ENCODE data around the gene L2HGDH.
A peak's percentile ranks its signal among the peaks of the same experiment; 100 is the strongest.
"Not testable (repeated sequence)": the region's sequence is repeated elsewhere in the genome, so short reads cannot be mapped to it uniquely, and the experiment has no call there.

L2HGDH gene

DNA sequence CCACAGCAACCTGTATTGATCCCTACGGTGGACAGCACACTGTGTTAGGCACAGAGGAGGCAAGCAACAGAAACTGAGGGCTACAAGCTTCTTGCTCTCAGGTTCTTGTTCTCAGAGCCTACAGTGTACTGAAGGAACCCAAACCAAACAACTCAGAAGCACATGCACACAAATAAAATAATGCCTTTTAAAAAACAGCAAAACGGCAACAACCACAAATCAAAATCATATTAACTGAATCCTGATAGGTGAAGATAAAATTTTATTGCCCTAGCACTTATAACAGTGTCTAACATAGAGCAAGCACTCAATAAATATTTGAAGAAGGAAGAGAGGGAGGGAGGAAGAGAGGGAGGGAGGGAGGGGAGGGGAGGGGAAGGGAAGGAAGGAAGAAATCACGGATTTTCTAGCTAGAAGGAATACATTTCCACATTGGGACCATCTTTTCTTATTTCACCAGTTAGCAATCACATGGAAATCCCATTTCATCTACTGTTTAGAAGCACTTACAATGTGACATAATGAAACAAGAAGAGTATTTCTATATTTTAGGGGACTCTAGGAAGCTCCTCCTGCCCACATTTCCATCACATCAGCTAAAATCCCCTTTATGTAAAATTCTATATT, 27.3 kb upstream of the L2HGDH start:
- DNase-seq, result no peak

DNA sequence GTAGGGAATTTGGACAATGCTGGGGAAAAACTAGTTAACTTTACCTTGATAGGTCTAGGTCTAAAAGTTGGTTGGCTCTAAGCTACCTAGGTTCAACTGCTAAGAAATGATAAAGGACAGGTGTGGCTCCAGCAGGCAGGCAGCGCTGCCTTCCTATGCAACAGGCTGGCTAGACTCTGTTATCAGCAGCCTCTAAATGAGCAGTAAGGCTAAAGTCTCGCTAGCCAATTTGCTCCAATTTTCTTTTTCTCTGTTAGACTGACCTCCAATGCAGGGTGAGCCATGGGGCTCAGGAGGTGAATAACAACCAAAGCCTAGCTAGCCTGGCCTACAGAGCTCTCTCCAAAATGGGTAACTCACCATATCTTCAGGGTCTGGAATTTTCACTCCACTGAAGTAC, 26.6 kb upstream of the L2HGDH start:
- no peak for DNase-seq

DNA sequence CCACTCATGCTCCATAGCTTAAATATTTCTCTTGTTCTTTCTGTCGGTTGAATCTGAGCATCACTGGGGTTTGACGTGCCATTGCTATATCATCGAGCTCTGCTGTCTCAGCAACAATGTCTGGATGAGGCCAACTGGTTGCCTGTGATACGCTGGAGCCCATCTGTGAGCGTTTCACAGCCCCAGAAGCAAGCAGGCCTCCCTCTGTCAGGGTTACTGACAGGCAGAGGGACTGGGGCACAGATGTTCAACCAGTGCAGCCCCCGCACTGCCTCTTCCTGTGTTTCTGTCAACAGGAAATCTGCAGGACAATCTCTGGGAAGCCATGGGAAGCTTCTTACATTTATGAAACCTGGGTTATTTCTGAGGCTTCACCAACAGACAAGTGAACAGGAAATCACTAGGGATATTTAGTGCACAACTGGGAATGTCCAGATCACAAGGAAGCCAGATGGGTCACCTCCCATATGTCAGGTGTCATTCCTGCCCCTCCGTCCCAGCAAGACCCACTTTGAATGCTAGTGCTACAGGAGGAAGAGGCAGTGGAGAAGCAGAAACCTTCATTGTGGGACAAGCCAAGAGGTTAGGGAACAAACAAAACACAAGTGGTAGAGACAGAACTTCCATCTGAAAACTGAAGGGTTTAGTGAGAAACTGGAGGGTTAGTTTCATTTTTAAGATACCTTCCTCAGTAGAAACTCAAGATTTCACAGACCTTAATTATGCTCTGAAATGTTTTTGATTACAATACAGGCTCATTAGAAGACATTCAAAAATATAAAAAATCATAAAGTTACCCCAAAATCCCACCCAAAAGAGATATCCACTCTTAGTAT, 24.2 kb upstream of the L2HGDH start:
- peak; percentile 67 for DNase-seq

DNA sequence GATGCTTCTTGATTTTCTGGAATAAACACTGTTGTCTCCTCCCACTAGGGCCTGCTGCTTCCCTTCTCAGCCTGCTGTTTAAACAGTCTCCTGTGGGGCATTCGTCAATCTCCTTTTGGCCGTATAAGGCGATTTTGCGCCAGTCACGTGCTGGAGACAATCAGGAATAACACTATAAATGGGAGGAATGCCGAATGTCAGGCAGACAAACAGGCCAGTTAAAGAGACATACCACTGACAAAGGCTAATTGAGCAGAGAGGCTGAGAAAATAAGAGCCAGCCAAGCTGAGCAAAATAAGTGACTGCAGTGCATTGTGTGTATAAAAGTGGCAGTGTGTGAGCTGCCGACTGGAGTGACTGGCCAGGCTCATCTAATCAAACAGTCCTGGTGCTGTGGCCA, 23.4 kb upstream of the L2HGDH start:
- DNase-seq, result peak; percentile 81

DNA sequence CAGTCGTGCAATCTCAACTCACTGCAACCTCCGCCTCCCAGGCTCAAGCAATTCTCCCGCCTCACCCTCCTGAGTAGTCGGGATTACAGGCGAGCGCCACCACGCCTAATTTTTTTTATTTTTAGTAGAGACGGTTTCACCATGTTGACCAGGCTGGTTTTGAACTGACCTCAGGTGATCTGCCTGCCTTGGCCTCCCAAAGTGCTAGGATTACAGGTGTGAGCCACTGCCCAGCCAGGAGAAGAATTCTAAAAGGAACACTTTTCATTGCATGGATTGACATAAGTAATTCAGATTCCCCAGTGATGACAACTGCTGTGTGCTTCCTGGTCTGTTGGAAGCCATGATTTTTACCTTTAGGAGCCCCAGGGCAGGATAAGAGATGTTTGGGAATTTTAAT, 22.2 kb upstream of the L2HGDH start:
- DNase-seq, result no peak

DNA sequence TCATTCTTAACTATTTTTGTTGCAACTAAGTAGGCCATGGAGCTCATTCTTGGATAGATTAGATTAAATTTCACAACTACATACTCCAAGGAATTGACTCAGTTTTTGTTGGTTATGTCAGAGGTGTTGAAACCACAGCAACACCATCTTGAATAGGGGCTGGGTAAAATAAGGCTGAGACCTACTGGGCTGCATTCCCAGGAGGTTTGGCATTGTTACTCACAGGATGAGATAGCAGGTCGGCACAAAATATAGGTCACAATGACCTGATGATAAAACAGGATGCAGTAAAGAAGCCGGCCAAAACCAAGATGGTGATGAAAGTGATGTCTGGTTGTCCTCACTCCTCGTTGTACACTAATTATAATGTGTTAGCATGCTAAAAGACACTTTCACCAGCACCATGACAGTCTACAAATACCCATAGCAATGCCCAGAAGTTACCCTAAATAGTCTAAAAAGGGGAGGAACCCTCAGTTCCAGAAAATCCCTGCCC, 21.0 kb upstream of the L2HGDH start:
- DNase-seq, result no peak

DNA sequence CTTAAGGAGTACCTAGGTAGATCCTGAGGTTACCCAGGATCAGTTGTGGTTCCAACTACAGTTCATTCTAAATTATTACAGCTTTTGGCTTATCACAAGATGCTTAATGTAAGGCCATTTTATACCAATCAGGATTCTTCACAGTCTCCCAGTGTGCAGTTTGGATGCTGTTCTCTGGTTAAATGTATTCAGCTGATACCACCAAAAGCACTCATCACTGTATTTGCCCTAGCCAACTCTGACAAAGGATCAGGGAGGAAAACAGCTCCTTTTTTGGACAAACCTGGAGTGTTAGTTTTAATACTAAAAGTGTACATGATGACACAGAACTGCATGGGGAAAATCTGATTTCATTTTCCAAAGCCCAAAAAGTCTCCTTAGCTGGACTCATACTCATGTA, 19.6 kb upstream of the L2HGDH start:
- no peak for DNase-seq

DNA sequence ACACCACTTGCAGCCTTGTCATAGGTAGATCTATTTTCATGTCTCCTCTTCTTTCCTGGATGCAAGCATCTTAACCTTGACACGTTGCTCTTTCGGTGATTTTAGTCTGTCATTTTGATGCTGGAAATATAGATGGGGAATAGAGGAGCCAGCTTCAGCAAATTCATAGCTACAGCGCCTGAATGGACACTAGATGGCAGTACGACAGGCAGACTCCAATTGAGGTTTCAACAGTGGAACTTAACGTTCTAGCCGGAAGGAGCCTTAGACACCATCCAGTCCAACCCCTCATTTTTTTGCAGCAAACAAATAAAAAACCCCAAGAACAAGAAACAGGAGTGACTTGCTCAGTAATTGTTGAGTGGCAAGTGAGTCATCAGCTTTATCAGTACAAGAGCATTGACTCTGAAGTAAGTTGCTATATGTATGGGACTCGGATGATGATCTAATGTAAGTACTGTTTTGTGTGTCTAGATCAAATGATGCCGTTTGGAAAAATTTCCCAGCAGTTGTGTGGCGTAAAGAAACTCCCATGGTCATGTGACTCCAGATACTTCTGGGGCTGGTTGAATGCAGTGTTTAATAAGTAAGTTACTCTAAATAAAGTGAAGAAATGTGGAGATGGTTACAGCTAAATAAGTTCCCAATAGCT, 9.1 kb upstream of the L2HGDH start:
- DNase-seq, result peak; percentile 76

DNA sequence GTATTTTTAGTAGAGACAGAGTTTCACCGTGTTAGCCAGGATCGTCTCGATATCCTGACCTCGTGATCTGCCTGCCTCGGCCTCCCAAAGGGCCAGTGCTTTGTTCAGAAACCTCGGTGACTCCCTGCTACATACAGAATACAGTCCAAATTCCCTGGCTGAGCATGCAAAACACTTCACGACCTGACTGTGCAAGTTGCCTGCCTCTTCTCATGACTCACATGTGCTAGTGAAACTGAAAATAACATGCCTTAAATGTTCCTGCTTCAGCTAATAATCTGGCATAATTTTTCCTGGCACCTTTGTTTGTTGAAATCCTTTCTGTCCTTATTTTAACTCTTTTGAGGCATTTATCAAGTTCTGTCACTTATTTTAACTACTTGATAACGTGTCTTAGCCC, 8.3 kb upstream of the L2HGDH start:
- DNase-seq, result no peak

DNA sequence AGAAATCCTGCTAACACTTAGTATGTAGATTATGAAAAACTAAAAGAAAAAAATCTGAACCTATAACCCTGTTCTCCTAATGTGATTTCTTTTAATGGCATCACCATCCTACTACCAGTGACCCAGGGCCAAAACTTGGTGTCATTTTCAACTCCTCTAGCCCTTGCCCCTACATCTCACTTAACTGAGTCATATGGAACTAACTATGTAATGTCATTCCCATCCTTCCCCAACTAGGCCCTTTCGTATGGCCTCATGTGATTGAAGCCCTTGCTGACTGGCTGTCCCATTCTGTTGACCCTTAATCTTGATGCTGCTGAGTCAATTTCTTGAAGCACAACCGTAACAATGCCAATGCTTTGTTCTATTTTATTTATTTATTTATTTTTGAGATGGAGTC, 7.7 kb upstream of the L2HGDH start:
- no peak for DNase-seq

DNA sequence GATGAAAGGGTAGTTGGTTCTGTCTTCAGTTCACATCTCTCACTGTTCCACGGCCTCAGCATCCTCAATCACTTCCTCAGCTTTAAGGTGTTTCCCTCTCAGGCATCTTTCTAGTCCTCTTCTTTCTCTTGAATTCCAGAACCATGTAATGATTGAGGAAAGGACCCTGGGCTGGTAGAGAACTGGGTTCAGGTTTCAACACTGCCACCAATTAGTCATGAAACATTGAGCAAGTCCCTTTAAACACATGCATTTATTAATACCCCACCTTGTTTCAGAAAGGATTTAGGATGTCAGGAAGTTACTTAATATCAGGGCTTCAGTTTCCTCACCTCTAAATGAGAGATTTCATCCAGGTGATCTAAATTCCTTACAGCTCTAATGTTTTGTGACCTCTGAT, 7.3 kb upstream of the L2HGDH start:
- no peak for DNase-seq

DNA sequence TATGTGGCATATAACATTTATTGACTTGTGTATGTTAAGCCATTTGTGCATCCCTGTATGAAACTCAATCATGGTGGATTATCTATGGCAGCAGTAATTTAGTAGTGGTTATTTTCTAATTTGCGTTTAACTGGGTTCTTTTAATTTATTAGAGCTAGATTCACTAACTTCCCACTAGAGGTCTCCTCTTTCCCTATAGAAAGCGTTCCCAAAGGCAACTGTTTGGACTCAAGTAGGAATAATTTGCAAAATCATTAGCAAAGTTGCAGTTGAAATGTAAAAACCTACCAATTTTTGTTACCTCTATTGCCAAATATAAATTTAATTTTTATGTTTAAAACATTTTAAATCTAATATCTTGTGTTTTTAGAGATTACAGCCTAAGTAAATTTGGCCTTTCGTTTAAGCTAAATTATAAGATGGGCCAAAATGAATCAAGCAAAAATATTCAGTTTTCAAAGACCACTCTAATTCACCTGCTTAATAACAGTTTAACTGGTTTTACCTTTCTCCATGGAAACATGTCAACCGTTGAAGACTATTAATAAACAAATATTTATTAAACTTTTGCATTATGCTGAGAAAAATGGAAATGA, 6.1 kb upstream of the L2HGDH start:
- no peak for DNase-seq

DNA sequence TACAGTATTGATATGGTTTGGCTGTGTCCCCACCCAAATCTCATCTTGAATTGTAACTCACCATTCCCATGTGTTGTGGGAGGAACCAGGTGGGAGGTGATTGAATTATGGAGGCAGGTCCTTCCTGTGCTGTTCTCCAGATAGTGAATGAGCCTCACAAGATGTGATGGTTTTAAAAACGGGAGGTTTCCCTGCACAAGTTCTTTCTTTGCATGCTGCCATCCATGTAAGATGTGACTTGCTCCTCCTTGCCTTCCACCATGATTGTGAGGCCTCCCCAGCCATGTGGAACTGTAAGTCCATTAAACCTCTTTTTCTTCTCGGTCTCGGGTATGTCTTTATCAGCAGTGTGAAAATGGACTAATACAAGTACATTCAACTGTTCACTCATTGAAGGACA, 2.1 kb upstream of the L2HGDH start:
- not testable (repeated sequence) for DNase-seq

DNA sequence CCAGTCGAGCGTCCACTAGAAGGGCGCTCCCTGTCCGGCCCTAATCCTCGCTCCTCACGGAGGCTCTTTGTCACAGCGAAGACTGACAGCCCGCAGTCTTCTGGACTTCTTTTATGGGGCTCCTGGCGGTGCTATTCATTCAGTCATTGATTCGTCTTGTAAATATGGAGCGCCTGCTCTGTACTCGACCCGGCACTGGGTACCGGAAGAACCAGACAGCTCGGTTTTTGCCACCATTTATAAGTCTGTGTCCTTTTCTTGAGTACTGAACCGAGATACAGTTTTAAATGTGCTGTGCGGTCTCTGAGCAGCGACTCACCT, 665 bp upstream of the L2HGDH start:
- DNase-seq, result no peak

DNA sequence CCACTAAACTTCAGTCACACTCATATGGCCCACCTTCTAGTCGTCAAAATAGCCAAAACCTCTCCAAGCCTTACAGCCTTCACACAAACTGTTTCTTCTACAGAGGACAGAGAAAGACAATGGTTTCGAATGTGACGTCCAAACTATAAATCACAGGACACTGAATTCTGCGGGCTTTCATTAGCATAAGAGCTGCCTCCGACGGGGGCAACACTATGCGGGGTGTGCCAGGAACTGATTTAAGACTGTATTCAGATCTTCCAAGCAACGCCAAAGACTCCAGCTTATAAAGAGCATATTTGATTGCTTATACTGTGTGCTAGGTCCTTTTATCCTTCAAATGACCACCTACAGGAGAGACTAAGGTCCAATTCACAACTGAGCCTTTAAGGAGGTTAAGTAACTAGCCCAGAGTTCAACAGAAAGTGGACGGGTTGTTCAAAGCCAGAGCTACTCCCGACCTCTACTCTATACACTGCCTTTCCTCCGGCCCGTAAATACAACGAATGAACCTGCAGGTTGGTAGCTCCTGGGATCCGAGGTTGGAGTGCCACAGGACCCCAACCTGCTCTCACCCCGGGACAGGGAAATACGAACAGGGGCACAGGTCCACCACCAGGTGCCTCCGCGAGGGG, 575 bp downstream of the L2HGDH start:
- DNase-seq, result no peak

DNA sequence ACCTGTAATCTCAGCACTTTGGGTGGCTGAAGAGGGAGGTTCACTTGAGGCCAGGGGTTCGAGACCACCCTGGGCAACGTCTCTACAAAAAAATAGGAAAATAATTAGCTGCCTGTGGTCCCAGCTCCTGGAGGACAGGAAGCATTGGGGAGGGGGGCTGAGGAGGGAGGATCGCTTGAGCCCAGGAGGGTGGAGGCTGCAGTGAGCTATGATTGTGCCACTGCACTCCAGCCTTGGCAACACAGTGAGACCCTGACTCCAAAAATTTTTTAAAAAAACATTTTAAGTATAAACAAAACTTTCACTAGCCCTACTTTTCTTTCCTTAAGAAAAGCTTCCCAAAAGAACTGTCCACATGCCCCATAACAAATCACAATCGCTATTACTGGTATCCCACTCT, 1.6 kb downstream of the L2HGDH start:
- no peak for DNase-seq

DNA sequence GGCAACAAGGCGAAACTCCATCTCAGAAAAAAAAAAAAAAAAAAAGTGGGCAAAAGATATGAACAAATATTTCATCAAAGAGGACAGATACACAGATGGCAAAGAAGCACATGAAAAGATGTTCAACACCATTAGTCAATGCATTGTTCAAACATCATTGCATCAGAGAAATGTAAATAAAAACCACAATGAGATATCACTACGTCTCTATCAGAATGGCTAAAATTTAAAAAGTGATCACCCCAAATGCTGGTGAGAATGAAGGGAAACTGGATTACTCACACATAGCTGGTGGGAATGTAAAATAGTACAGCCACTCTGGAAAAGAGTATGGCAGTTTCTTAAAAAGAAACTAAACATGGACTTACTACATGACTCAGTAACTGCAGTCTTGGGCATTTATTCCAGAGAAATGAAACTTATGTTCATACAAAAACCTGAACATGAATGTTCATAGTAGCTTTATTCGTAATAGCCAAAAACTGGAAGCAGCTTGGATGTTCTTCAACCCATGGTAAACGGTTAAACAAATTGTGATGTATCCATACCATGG, 3.6 kb downstream of the L2HGDH start:
- no peak for DNase-seq

DNA sequence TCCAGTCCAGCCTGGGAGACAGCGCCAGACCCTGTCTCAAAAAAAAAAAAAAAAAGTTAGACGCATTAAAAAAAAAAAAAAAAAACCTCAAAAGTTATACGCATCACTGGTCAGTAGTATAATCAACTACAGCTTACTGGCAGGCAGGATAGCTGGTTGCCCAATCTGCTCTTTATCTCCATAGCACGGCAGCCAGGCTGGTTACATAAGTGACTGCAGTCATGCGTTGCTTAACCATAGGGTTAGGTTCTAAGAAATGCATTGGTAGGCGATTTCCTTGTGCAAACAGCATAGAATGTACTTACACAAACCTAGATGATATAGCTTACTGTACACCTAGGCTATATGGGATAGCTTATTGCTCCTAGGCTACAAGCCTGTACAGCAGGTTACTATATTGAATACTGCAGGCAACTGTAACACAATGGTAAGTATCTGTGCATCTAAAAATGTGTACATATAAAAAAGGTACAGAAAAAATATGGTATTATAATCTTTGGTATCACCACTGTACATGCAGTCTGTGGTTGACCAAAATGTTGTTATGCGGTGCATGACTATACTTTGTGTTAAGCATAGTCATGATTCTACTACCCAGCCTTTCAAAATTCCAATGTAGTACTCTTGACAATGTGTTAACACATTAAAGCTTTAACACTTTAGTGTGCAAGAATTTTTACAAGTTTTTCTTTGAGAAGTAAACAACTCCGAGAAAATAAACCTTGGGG, 8.1 kb downstream of the L2HGDH start:
- no peak for DNase-seq

DNA sequence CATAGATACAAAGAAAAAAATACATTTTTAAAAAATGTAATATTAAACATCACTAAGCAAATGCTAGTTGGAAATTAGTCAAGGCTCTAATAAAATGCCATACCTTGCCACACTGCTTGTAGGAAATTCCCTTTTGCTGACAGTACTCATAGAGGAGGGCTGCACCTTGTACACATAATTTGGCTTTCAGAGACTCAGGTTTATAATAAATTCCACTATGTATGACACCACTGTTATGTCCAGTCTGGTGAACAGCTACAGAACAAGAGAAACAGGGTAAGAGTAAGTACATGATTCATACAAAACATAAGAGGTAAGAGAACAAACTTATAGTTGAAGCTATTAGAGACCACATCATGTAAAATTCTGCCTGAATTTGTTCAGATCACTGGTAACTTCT, 10.1 kb downstream of the L2HGDH start:
- no peak for DNase-seq

DNA sequence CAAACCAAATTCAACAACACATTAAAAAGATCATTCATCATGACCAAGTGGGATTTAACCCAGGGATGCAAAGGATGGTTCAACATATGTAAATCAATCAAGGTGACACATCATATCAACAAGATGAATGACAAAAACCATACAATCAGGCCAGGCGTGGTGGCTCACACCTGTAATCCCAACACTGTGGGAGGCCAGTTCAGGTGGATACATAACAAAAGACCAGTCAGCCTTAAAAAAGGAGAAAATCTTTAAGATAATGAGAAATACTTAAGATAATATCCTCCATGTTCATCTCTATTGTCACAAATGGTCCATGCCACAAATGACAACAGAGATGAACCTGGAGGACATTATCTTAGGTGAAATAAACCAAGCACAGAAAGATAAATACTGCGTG, 12.4 kb downstream of the L2HGDH start:
- DNase-seq, result no peak

DNA sequence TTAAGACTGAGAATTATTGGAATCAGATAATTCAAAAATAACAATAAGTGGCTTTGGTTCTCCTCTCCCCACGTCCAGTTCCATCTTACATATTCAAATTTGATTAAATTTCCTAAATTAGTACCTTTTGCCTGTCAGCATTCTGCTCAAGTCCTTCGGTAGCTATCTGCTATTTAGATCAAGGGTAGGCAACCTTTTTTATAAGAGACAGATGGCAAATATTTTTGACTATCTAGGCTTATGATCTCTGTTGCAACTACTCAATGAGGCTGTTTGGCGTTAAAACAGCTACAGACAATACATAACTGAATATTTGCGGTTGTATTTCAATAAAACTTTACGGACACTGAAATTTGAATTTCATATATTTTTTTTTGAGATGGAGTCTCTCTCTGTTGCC, 21.7 kb downstream of the L2HGDH start:
- DNase-seq, result no peak

DNA sequence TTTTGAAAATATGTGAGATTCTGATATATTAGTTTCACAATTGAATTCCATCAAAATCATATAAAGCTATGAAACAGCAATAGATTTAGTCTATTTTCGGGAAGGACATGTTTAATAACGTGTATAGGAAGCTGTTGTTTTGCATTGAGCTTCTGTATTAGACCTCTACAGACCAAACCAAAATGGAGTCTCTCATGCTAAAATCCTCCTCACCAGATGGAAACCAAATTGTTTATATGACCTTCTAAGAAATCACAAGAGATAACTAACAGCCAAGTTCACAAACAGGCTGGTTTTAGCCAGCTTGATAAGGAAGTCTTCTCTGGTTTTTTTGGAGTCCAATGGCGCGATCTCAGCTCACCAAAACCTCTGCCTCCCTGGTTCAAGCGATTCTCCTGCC, 23.9 kb downstream of the L2HGDH start:
- no peak for DNase-seq

Data from right hindlimb (tissue), 1 donor.